GM12878 (cell line): ENCODE measurements around the gene TNFAIP3.

Source experiments
- HDAC6 ChIP-seq: fragments of 200-600 bp; sonication (generic); IDR thresholded peaks from one replicate; pipeline ENCODE4 v1.8.0; 2017; ENCODE audit warnings: antibody characterized with exemption; ENCODE audit not compliant: unreplicated experiment
- POLR2AphosphoS2 ChIP-seq: IDR thresholded peaks from 2 replicates; pipeline ENCODE4 v1.6.1; 2011; ENCODE audit warnings: low read depth, mild to moderate bottlenecking, low read length, improper control_type of control experiment, moderate library complexity
- POLR2AphosphoS5 ChIP-seq: IDR thresholded peaks from 2 replicates; pipeline ENCODE4 v1.6.1; 2011; ENCODE audit warnings: mild to moderate bottlenecking, low read length, inconsistent platforms
- TF ChIP-seq, protein P1 (sequence below), 3 experiments: IDR thresholded peaks in 2 of 3; conservative IDR thresholded peaks in 1 of 3; 2 replicates each; pipeline ENCODE4 v1.5.1; 2011; ENCODE audit warnings: low read depth in 3 of 3, low read length in 3 of 3, mild to moderate bottlenecking in 3 of 3, control low read depth in 2 of 3, moderate library complexity in 2 of 3, inconsistent platforms in 1 of 3, mixed read lengths in 1 of 3; ENCODE audit not compliant: control insufficient read depth in 2 of 3, insufficient read depth in 1 of 3; ENCODE audit errors: extremely low read depth in 1 of 3

GRCh38 chr6:137846274-137846673, 20.8 kb upstream of the TNFAIP3 start:
- TF ChIP-seq POLR2AphosphoS5 (no peak), HDAC6 (no peak), POLR2AphosphoS2 (no peak)
- TF ChIP-seq, protein P1, sequence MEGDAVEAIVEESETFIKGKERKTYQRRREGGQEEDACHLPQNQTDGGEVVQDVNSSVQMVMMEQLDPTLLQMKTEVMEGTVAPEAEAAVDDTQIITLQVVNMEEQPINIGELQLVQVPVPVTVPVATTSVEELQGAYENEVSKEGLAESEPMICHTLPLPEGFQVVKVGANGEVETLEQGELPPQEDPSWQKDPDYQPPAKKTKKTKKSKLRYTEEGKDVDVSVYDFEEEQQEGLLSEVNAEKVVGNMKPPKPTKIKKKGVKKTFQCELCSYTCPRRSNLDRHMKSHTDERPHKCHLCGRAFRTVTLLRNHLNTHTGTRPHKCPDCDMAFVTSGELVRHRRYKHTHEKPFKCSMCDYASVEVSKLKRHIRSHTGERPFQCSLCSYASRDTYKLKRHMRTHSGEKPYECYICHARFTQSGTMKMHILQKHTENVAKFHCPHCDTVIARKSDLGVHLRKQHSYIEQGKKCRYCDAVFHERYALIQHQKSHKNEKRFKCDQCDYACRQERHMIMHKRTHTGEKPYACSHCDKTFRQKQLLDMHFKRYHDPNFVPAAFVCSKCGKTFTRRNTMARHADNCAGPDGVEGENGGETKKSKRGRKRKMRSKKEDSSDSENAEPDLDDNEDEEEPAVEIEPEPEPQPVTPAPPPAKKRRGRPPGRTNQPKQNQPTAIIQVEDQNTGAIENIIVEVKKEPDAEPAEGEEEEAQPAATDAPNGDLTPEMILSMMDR (IDR thresholded peaks at IDR 0.05 in 2 of 3, conservative IDR thresholded peaks at IDR 0.05 in 1 of 3; ENCODE audit: control insufficient read depth in 2 of 3, extremely low read depth in 1 of 3, insufficient read depth in 1 of 3, low read depth in 3 of 3, low read length in 3 of 3): no peak
